GM06990 (cell line): ENCODE results near the gene FHOD3.
A peak's percentile ranks its signal among the peaks of the same experiment; 100 is the strongest.

ENCODE experiments used
- DNase-seq: peaks from one replicate; pipeline ENCODE4 v3.0.0-alpha.2; 2011; ENCODE audit not compliant: insufficient read length; ENCODE audit errors: extremely low read depth
- H3K27me3 ChIP-seq: replicated peaks from 2 replicates; pipeline ENCODE4 v1.6.0; 2011; ENCODE audit warnings: low read length; ENCODE audit not compliant: control insufficient read depth, insufficient read depth
- H3K36me3 ChIP-seq: 2 replicates; pipeline ENCODE4 v1.5.1; 2011; ENCODE audit warnings: low read length; ENCODE audit not compliant: control insufficient read depth, insufficient read depth
- H3K4me3 ChIP-seq: replicated peaks from 2 replicates; pipeline ENCODE4 v1.5.1; 2011; ENCODE audit warnings: low read depth, mild to moderate bottlenecking, control low read depth, low read length
- CTCF ChIP-seq: IDR thresholded peaks from 2 replicates; pipeline ENCODE4 v1.5.1; 2011; ENCODE audit warnings: low read length, control low read depth, mild to moderate bottlenecking, inconsistent platforms; ENCODE audit not compliant: insufficient read depth, poor library complexity, severe bottlenecking

Gene FHOD3

GRCh38 chr18:36297417-36298125 lies at the start of gene FHOD3:
TSS of gene FHOD3 (plus strand) at chr18:36297713. CDS start at chr18:36297836, 123 bp downstream.
- no peaks in the 10 kb centered on the region for H3K36me3 ChIP-seq
- peak within 1 kb of the TSS; percentile 75 for H3K4me3 ChIP-seq
- DNase-seq = peak; percentile 61
- no peak for TF ChIP-seq CTCF
- no peaks in the 10 kb centered on the region for H3K27me3 ChIP-seq

- H3K4me3 ChIP-seq = no peak overlapping the region
- no peaks in the 10 kb centered on the region for H3K36me3 ChIP-seq
- no peak for TF ChIP-seq CTCF
- DNase-seq = no peak
- H3K27me3 ChIP-seq = no peaks in the 10 kb centered on the region; the same call in 1 of the 2 replicates
These were observed 48.1 kb upstream of the FHOD3 start for GRCh38 chr18:36249392-36249791.

- Histone ChIP-seq H3K36me3 (no peaks in the 10 kb centered on the region), H3K27me3 (no peaks in the 10 kb centered on the region; the same call in 1 of the 2 replicates), H3K4me3 (no peak overlapping the region)
- no peak for TF ChIP-seq CTCF
- DNase-seq = no peak
These were observed 46.7 kb upstream of the FHOD3 start for GRCh38 chr18:36250827-36251226.

GRCh38 chr18:36255072-36255698 lies 42.3 kb upstream of the FHOD3 start:
- H3K4me3 ChIP-seq = no peak overlapping the region
- DNase-seq = no peak

GRCh38 chr18:36256094-36256493 lies 41.4 kb upstream of the FHOD3 start:
- no peak for DNase-seq
- TF ChIP-seq CTCF = no peak
- no peaks in the 10 kb centered on the region for H3K36me3 ChIP-seq
- H3K4me3 ChIP-seq = no peak overlapping the region
- H3K27me3 ChIP-seq = no peaks in the 10 kb centered on the region; the same call in 1 of the 2 replicates

More at GRCh38 chr18:36255072-36255698, 42.3 kb upstream of the FHOD3 start:
- Histone ChIP-seq H3K36me3 (no peaks in the 10 kb centered on the region), H3K27me3 (no peaks in the 10 kb centered on the region; the same call in 1 of the 2 replicates)
- no peak for TF ChIP-seq CTCF
